Activated CD4-positive, alpha-beta T cell treated with anti-CD3 and anti-CD28 coated beads, Interleukin-2, amount 50 U/mL, for 16 hours (primary cell): ENCODE results near the gene EEPD1.

Source experiments
- DNase-seq: peaks from one replicate; pipeline ENCODE4 v3.0.0-alpha.2; 2020

EEPD1 gene

GRCh38 chr7:36283181-36283580 is 130.1 kb downstream of the EEPD1 start:
- peak; percentile 26 for DNase-seq

GRCh38 chr7:36283711-36284130 is 130.7 kb downstream of the EEPD1 start:
- DNase-seq = peak; percentile 46

- DNase-seq = peak; percentile 31
Measured at GRCh38 chr7:36284456-36285090, 131.5 kb downstream of the EEPD1 start.

GRCh38 chr7:36285276-36285675 is 132.2 kb downstream of the EEPD1 start:
- no peak for DNase-seq

- peak; percentile 90 for DNase-seq
Measured at GRCh38 chr7:36286226-36286625, 133.2 kb downstream of the EEPD1 start.

- DNase-seq = no peak
Measured at GRCh38 chr7:36286688-36287087, 133.6 kb downstream of the EEPD1 start.

GRCh38 chr7:36287371-36288241 is 134.6 kb downstream of the EEPD1 start:
- DNase-seq = peak; percentile 84

GRCh38 chr7:36288501-36288900 is 135.4 kb downstream of the EEPD1 start:
- no peak for DNase-seq

- no peak for DNase-seq
Measured at GRCh38 chr7:36289833-36290661, 137.0 kb downstream of the EEPD1 start.

- DNase-seq = peak; percentile 71
Measured at GRCh38 chr7:36291387-36292316, 138.6 kb downstream of the EEPD1 start.

- no peak for DNase-seq
Measured at GRCh38 chr7:36295090-36295489, 142.0 kb downstream of the EEPD1 start.

- DNase-seq = no peak
Measured at GRCh38 chr7:36296284-36296683, 143.2 kb downstream of the EEPD1 start.

GRCh38 chr7:36297364-36298009 is 144.4 kb downstream of the EEPD1 start:
- no peak for DNase-seq

- DNase-seq = no peak
Measured at GRCh38 chr7:36298106-36298505, 145.1 kb downstream of the EEPD1 start.

- no peak for DNase-seq
Measured at GRCh38 chr7:36299223-36299774, 146.2 kb downstream of the EEPD1 start.

GRCh38 chr7:36299823-36300341 is 146.8 kb downstream of the EEPD1 start:
- no peak for DNase-seq

GRCh38 chr7:36300696-36301350 is 147.8 kb downstream of the EEPD1 start:
- no peak for DNase-seq

- DNase-seq = no peak
Measured at GRCh38 chr7:36301914-36302771, 149.1 kb downstream of the EEPD1 start.
